ENCODE measurements around the gene GALNT12. TPM values are rescaled to one million over a fixed set of nuclear protein-coding genes. Genes with fewer than 3 reads are reported as not detected.

The GALNT12 gene
- total RNA-seq, 3 donors from 2014 or later, result 2.6 to 6.6 (median 3.9) TPM

- DNase-seq (ENCODE audit: low spot score in 2 of 2), result peak in 1 of 2 donors; percentile 66
- peaks cover 0 to 41% of the 10 kb centered on the region in 2 donors for H3K27me3 ChIP-seq
- H3K4me1 ChIP-seq, result peaks cover 0 to 16% of the 10 kb centered on the region in 2 donors
- no peaks in the 10 kb centered on the region for H3K36me3 ChIP-seq
- no peak overlapping the region for H3K4me3 ChIP-seq
- intact Hi-C loops (cut with DNase I; ENCODE audit: low total_unique reads), result no loop called here
- H3K27ac ChIP-seq, result no peak overlapping the region
- no peaks in the 10 kb centered on the region for H3K9me3 ChIP-seq
- TF ChIP-seq POLR2AphosphoS5 (IDR thresholded peaks at IDR 0.05) (no peak), POLR2A (IDR thresholded peaks at IDR 0.05) (no peak), CTCF (IDR thresholded peaks at IDR 0.05) (no peak)
Measured at GRCh38 chr9:98805506-98806272, 1.8 kb upstream of the GALNT12 start.

GRCh38 chr9:98806394-98807035, 955 bp upstream of the GALNT12 start:
- peaks cover 0 to 47% of the 10 kb centered on the region in 2 donors for H3K27me3 ChIP-seq
- no peak for DNase-seq (ENCODE audit: low spot score in 2 of 2)
- H3K4me1 ChIP-seq, result peaks cover 0 to 16% of the 10 kb centered on the region in 2 donors
- no peaks in the 10 kb centered on the region for H3K36me3 ChIP-seq
- H3K27ac ChIP-seq, result peak overlapping the region in 1 of 2 donors; percentile 3
- TF ChIP-seq POLR2AphosphoS5 (IDR thresholded peaks at IDR 0.05), result no peak
- TF ChIP-seq CTCF (IDR thresholded peaks at IDR 0.05), result no peak
- TF ChIP-seq POLR2A (IDR thresholded peaks at IDR 0.05), result no peak
- H3K4me3 ChIP-seq, result no peak overlapping the region
- H3K9me3 ChIP-seq, result no peaks in the 10 kb centered on the region
- intact Hi-C loops (cut with DNase I; ENCODE audit: low total_unique reads), result no loop called here

- Histone ChIP-seq H3K4me3 (peak overlapping the region; percentile 52 to 64 (median 56)), H3K27ac (no peak overlapping the region), H3K4me1 (peaks cover 0 to 16% of the 10 kb centered on the region in 2 donors), H3K9me3 (no peaks in the 10 kb centered on the region), H3K27me3 (peaks cover 0 to 49% of the 10 kb centered on the region in 2 donors), H3K36me3 (no peaks in the 10 kb centered on the region)
- TF ChIP-seq POLR2A (IDR thresholded peaks at IDR 0.05) (no peak), CTCF (IDR thresholded peaks at IDR 0.05) (no peak), POLR2AphosphoS5 (IDR thresholded peaks at IDR 0.05) (no peak)
- intact Hi-C loops (cut with DNase I; ENCODE audit: low total_unique reads), result no loop called here
- DNase-seq (ENCODE audit: low spot score in 2 of 2), result no peak
Measured at GRCh38 chr9:98807814-98808195, 335 bp downstream of the GALNT12 start.

- H3K36me3 ChIP-seq, result no peaks in the 10 kb centered on the region
- H3K4me3 ChIP-seq, result peak overlapping the region; percentile 52 to 64 (median 56)
- TF ChIP-seq CTCF (IDR thresholded peaks at IDR 0.05), result no peak
- no peak for TF ChIP-seq POLR2AphosphoS5 (IDR thresholded peaks at IDR 0.05)
- TF ChIP-seq POLR2A (IDR thresholded peaks at IDR 0.05), result no peak
- DNase-seq (ENCODE audit: low spot score in 2 of 2), result no peak
- H3K4me1 ChIP-seq, result peaks cover 0 to 16% of the 10 kb centered on the region in 2 donors
- intact Hi-C loops (cut with DNase I; ENCODE audit: low total_unique reads), result no loop called here
- H3K27ac ChIP-seq, result no peak overlapping the region
- H3K9me3 ChIP-seq, result no peaks in the 10 kb centered on the region
- H3K27me3 ChIP-seq, result peaks cover 0 to 43% of the 10 kb centered on the region in 2 donors
Measured at GRCh38 chr9:98808411-98808815, 943 bp downstream of the GALNT12 start.

- DNase-seq (ENCODE audit: low spot score in 2 of 2), result no peak
- no peaks in the 10 kb centered on the region for H3K36me3 ChIP-seq
- no peaks in the 10 kb centered on the region for H3K9me3 ChIP-seq
- peaks cover 0 to 40% of the 10 kb centered on the region in 2 donors for H3K27me3 ChIP-seq
- TF ChIP-seq CTCF (IDR thresholded peaks at IDR 0.05) (no peak), POLR2AphosphoS5 (IDR thresholded peaks at IDR 0.05) (no peak), POLR2A (IDR thresholded peaks at IDR 0.05) (no peak)
- H3K4me1 ChIP-seq, result peaks cover 0 to 16% of the 10 kb centered on the region in 2 donors
- H3K4me3 ChIP-seq, result peak overlapping the region in 2 of 3 donors; percentile 56 to 64
- intact Hi-C loops (cut with DNase I; ENCODE audit: low total_unique reads), result no loop called here
- no peak overlapping the region for H3K27ac ChIP-seq
Measured at GRCh38 chr9:98808875-98809274, 1.4 kb downstream of the GALNT12 start.

Measured in breast epithelium (tissue), 4 donors.